Breast epithelium (tissue), 3 donors: ENCODE measurements around the gene CPA4.

Source experiments
- POLR2AphosphoS5 ChIP-seq, 3 donors: sonication (generic); formaldehyde crosslinking; IDR thresholded peaks; one replicate each; pipeline ENCODE4 v1.6.1; 2017; ENCODE audit warnings: antibody characterized with exemption in 3 of 3
- TF ChIP-seq, protein P1 (sequence below), 3 donors: fragments of 450-650 bp; IDR thresholded peaks; one replicate each; pipeline ENCODE4 v1.5.1; 2016 to 2017; ENCODE audit warnings: antibody characterized with exemption in 3 of 3, mild to moderate bottlenecking in 3 of 3, moderate library complexity in 3 of 3

DNA sequence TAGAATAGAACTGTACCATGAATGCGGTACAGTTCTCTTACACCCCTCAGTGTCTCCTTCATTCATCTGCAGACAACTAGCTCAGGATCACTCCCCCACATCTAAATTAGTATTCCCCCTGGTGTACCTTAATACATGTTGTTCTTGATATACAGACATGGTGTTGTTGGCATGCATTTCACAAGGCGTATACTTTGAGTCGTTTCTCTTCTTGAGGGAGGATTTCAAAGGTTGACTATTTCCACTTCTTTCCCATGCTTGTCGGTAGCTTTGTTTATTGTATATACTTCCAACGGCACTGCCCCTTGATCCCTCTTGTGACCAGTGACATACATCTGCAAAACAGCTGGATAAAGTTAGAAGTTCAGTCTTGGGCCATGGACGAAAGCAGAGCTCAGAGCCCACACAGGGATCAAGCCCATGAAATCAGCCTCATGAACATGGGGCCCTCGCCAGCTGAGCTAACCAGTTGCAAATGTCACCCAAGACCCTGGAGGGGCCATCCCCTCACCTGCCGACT, 8.6 kb downstream of the CPA4 start:
- TF ChIP-seq, protein P1, sequence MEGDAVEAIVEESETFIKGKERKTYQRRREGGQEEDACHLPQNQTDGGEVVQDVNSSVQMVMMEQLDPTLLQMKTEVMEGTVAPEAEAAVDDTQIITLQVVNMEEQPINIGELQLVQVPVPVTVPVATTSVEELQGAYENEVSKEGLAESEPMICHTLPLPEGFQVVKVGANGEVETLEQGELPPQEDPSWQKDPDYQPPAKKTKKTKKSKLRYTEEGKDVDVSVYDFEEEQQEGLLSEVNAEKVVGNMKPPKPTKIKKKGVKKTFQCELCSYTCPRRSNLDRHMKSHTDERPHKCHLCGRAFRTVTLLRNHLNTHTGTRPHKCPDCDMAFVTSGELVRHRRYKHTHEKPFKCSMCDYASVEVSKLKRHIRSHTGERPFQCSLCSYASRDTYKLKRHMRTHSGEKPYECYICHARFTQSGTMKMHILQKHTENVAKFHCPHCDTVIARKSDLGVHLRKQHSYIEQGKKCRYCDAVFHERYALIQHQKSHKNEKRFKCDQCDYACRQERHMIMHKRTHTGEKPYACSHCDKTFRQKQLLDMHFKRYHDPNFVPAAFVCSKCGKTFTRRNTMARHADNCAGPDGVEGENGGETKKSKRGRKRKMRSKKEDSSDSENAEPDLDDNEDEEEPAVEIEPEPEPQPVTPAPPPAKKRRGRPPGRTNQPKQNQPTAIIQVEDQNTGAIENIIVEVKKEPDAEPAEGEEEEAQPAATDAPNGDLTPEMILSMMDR (IDR thresholded peaks at IDR 0.05), result no peak
- no peak for TF ChIP-seq POLR2AphosphoS5 (IDR thresholded peaks at IDR 0.05)
